ENCODE results near the gene BATF.

BATF gene

DNA sequence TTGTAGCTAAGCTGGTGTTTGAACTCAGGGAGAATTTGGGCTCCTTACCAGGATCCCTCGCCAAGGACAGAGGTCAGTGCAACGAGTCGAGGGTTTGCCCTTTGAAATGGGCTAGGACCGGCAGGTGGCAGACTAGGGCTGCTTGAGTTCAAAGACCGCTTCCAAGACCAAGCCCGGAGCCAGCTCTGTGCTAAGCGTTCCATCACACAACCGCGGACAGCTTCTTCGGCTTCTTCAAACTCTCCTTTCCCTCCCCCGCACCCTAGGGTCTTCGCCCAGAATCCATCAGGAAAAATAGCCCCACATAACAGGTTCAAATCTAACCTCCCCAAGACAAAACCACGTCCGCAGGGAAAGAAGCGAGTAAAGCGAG is 55.4 kb downstream of the BATF start (continued):
- TF ChIP-seq, protein P1, sequence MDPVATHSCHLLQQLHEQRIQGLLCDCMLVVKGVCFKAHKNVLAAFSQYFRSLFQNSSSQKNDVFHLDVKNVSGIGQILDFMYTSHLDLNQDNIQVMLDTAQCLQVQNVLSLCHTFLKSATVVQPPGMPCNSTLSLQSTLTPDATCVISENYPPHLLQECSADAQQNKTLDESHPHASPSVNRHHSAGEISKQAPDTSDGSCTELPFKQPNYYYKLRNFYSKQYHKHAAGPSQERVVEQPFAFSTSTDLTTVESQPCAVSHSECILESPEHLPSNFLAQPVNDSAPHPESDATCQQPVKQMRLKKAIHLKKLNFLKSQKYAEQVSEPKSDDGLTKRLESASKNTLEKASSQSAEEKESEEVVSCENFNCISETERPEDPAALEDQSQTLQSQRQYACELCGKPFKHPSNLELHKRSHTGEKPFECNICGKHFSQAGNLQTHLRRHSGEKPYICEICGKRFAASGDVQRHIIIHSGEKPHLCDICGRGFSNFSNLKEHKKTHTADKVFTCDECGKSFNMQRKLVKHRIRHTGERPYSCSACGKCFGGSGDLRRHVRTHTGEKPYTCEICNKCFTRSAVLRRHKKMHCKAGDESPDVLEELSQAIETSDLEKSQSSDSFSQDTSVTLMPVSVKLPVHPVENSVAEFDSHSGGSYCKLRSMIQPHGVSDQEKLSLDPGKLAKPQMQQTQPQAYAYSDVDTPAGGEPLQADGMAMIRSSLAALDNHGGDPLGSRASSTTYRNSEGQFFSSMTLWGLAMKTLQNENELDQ (tag by site-specific recombination; IDR thresholded peaks at IDR 0.05; ENCODE audit: low read depth), result no peak
- TF ChIP-seq, protein P2, sequence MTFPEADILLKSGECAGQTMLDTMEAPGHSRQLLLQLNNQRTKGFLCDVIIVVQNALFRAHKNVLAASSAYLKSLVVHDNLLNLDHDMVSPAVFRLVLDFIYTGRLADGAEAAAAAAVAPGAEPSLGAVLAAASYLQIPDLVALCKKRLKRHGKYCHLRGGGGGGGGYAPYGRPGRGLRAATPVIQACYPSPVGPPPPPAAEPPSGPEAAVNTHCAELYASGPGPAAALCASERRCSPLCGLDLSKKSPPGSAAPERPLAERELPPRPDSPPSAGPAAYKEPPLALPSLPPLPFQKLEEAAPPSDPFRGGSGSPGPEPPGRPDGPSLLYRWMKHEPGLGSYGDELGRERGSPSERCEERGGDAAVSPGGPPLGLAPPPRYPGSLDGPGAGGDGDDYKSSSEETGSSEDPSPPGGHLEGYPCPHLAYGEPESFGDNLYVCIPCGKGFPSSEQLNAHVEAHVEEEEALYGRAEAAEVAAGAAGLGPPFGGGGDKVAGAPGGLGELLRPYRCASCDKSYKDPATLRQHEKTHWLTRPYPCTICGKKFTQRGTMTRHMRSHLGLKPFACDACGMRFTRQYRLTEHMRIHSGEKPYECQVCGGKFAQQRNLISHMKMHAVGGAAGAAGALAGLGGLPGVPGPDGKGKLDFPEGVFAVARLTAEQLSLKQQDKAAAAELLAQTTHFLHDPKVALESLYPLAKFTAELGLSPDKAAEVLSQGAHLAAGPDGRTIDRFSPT (tag by site-specific recombination; IDR thresholded peaks at IDR 0.05), result no peak
- TF ChIP-seq ZBTB8A (tag by site-specific recombination; IDR thresholded peaks at IDR 0.05) (0 out of 2 replicates have a peak, but pooled peaks have one; percentile 20), SP2 (tag by site-specific recombination; IDR thresholded peaks at IDR 0.05) (no peak), ZNF184 (tag by site-specific recombination; IDR thresholded peaks at IDR 0.05) (no peak), ZNF416 (tag by site-specific recombination; IDR thresholded peaks at IDR 0.05) (no peak), ZNF768 (tag by site-specific recombination; IDR thresholded peaks at IDR 0.05) (no peak), ZNF175 (tag by site-specific recombination; IDR thresholded peaks at IDR 0.05) (no peak), SALL2 (tag by site-specific recombination; IDR thresholded peaks at IDR 0.05; ENCODE audit: borderline replicate concordance) (no peak), BCL11A (tag by site-specific recombination; IDR thresholded peaks at IDR 0.05; ENCODE audit: low read depth) (no peak), ZSCAN30 (tag by site-specific recombination; IDR thresholded peaks at IDR 0.05) (peak; percentile 38), ZNF560 (tag by site-specific recombination; IDR thresholded peaks at IDR 0.05; ENCODE audit: borderline replicate concordance) (no peak), ZNF394 (tag by site-specific recombination; IDR thresholded peaks at IDR 0.05; ENCODE audit: borderline replicate concordance) (no peak), ZNF596 (tag by site-specific recombination; IDR thresholded peaks at IDR 0.05) (no peak), ZNF423 (tag by site-specific recombination; IDR thresholded peaks at IDR 0.05) (no peak), ZNF791 (tag by site-specific recombination; IDR thresholded peaks at IDR 0.05) (no peak)
- TF ChIP-seq, protein P3, sequence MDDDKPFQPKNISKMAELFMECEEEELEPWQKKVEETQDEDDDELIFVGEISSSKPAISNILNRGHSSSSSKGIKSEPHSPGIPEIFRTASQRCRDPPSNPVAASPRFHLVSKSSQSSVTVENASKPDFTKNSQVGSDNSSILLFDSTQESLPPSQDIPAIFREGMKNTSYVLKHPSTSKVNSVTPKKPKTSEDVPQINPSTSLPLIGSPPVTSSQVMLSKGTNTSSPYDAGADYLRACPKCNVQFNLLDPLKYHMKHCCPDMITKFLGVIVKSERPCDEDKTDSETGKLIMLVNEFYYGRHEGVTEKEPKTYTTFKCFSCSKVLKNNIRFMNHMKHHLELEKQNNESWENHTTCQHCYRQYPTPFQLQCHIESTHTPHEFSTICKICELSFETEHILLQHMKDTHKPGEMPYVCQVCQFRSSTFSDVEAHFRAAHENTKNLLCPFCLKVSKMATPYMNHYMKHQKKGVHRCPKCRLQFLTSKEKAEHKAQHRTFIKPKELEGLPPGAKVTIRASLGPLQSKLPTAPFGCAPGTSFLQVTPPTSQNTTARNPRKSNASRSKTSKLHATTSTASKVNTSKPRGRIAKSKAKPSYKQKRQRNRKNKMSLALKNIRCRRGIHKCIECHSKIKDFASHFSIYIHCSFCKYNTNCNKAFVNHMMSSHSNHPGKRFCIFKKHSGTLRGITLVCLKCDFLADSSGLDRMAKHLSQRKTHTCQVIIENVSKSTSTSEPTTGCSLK (tag by site-specific recombination; IDR thresholded peaks at IDR 0.05), result no peak
- TF ChIP-seq, protein P4, sequence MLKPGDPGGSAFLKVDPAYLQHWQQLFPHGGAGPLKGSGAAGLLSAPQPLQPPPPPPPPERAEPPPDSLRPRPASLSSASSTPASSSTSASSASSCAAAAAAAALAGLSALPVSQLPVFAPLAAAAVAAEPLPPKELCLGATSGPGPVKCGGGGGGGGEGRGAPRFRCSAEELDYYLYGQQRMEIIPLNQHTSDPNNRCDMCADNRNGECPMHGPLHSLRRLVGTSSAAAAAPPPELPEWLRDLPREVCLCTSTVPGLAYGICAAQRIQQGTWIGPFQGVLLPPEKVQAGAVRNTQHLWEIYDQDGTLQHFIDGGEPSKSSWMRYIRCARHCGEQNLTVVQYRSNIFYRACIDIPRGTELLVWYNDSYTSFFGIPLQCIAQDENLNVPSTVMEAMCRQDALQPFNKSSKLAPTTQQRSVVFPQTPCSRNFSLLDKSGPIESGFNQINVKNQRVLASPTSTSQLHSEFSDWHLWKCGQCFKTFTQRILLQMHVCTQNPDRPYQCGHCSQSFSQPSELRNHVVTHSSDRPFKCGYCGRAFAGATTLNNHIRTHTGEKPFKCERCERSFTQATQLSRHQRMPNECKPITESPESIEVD (tag by site-specific recombination; IDR thresholded peaks at IDR 0.05), result no peak
- TF ChIP-seq, protein P5, sequence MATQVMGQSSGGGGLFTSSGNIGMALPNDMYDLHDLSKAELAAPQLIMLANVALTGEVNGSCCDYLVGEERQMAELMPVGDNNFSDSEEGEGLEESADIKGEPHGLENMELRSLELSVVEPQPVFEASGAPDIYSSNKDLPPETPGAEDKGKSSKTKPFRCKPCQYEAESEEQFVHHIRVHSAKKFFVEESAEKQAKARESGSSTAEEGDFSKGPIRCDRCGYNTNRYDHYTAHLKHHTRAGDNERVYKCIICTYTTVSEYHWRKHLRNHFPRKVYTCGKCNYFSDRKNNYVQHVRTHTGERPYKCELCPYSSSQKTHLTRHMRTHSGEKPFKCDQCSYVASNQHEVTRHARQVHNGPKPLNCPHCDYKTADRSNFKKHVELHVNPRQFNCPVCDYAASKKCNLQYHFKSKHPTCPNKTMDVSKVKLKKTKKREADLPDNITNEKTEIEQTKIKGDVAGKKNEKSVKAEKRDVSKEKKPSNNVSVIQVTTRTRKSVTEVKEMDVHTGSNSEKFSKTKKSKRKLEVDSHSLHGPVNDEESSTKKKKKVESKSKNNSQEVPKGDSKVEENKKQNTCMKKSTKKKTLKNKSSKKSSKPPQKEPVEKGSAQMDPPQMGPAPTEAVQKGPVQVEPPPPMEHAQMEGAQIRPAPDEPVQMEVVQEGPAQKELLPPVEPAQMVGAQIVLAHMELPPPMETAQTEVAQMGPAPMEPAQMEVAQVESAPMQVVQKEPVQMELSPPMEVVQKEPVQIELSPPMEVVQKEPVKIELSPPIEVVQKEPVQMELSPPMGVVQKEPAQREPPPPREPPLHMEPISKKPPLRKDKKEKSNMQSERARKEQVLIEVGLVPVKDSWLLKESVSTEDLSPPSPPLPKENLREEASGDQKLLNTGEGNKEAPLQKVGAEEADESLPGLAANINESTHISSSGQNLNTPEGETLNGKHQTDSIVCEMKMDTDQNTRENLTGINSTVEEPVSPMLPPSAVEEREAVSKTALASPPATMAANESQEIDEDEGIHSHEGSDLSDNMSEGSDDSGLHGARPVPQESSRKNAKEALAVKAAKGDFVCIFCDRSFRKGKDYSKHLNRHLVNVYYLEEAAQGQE (tag by site-specific recombination; IDR thresholded peaks at IDR 0.05), result peak; percentile 54
